Measurements from ENCODE around the gene WWOX.

GRCh38 chr16:78791926-78792325, 692.5 kb downstream of the WWOX start:
- no peak for TF ChIP-seq POLR2A (IDR thresholded peaks at IDR 0.05; ENCODE audit: low read length)
- TF ChIP-seq GATA1 (IDR thresholded peaks at IDR 0.05; ENCODE audit: low read depth, low read length), result no peak
